NCI-H748 (cell line): ENCODE data around the gene PNMT.
"Not testable (repeated sequence)": the region's sequence is repeated elsewhere in the genome, so short reads cannot be mapped to it uniquely, and the experiment has no call there.

Source experiments
- DNase-seq: peaks from one replicate; lab custom pipeline; 2025; ENCODE audit not compliant: unreplicated experiment; lab: John Stamatoyannopoulos, UW

PNMT gene

DNA sequence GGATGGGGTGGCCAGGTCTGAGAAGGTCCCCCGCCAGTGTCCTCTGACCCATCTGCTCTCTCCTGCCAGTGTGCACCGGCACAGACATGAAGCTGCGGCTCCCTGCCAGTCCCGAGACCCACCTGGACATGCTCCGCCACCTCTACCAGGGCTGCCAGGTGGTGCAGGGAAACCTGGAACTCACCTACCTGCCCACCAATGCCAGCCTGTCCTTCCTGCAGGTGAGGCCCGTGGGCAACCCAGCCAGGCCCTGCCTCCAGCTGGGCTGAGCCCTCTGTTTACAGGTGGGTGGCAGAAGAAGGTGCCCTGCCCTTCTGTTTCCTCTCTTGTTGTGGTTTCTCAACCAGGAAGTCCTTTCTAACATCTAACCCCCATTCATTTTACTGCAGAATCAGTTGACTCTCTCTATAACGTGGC is 38.7 kb downstream of the PNMT start:
- DNase-seq = no peak

DNA sequence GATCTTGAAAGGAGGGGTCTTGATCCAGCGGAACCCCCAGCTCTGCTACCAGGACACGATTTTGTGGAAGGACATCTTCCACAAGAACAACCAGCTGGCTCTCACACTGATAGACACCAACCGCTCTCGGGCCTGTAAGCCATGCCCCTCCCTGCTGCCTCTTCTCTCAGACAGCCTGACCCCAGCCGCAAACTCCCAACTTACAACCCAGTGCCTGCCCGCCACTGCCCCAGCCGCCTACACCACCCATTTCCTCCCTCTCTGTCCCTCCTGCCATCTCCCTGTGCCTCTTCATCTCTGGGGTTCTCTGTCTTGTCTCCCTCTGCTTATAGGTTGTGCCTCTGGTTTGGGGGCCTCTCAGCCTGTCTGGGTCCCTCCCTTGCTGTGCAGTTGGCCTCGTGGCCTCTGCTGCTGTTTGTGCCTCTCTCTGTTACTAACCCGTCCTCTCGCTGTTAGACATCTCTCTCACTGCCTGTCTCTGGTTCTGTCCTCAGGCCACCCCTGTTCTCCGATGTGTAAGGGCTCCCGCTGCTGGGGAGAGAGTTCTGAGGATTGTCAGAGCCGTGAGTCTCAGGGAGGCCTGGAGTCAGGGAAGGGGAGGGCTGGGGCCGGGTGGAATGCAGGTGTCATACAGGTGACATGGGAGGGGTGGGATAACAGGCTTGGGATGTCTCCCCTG is 41.2 kb downstream of the PNMT start:
- DNase-seq = no peak

DNA sequence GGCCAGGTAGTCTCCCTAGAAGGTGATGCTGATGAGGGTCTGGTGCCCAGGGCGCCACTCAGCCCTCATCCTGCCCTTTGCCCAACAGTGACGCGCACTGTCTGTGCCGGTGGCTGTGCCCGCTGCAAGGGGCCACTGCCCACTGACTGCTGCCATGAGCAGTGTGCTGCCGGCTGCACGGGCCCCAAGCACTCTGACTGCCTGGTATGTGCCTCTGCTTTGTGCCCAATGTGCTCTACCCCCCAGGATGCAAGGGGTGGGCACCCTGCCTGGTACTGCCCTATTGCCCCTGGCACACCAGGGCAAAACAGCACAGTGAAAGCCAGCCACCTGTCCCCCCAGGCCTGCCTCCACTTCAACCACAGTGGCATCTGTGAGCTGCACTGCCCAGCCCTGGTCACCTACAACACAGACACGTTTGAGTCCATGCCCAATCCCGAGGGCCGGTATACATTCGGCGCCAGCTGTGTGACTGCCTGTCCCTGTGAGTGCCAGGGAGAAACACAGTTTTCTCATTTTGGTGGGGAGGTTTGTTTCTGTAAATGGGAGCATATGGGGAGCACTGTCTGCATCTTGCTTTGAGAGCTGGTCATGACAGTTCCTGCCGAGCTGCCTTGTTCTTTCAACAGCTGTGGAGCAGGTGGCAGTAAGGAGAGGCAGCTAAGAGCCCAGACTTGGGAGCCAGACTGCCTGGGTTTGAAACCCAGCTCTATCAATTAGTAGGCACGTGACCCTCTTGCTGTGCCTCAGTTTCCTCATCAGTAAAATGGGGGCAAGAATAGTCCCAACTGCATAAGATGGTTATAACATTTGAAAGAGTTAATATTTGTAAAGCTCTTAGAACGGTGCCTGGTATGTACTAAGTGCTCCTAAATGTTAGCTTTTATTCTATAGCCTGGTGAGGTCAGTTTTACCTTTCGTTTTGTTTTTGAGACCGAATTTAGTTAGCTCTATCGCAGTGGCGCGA is 42.0 kb downstream of the PNMT start:
- no peak for DNase-seq

DNA sequence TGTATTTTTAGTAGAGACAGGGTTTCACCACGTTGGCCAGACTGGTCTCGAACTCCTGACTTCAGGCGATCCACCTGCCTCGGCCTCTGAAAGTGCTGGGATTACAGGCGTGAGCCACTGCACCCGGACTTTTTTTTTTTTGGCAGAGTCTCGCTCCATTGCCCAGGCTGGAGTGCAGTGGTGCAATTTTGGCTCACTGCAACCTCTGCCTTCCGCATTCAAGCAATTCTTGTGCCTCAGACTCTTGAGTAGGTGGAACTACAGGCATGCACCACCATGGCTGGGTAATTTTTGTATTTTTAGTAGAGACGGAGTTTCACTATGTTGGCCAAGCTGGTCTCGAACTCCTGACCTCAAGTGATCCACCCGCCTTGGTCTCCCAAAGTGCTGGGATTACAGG is 42.8 kb downstream of the PNMT start:
- not testable (repeated sequence) for DNase-seq

DNA sequence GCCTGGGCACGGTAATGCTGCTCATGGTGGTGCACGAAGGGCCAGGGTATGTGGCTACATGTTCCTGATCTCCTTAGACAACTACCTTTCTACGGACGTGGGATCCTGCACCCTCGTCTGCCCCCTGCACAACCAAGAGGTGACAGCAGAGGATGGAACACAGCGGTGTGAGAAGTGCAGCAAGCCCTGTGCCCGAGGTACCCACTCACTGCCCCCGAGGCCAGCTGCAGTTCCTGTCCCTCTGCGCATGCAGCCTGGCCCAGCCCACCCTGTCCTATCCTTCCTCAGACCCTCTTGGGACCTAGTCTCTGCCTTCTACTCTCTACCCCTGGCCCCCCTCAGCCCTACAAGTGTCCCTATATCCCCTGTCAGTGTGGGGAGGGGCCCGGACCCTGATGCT is 43.6 kb downstream of the PNMT start:
- no peak for DNase-seq

DNA sequence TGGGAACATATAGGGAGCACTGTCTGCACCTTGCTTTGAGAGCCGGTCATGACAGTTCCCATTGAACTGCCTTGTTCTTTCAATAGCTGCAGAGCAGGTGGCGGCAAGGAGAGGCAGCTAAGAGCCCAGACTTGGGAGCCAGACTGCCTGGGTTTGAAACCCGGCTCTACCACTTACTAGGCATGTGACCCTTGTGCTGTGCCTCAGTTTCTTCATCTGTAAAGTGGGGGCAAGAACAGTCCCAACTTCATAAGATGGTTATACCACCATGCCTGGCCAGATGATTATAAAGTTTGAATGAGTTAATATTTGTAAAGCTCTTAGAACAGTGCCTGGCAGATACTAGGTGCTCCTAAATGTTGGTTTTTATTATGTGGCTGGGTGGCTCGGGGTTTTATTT is 46.0 kb downstream of the PNMT start:
- DNase-seq = no peak

DNA sequence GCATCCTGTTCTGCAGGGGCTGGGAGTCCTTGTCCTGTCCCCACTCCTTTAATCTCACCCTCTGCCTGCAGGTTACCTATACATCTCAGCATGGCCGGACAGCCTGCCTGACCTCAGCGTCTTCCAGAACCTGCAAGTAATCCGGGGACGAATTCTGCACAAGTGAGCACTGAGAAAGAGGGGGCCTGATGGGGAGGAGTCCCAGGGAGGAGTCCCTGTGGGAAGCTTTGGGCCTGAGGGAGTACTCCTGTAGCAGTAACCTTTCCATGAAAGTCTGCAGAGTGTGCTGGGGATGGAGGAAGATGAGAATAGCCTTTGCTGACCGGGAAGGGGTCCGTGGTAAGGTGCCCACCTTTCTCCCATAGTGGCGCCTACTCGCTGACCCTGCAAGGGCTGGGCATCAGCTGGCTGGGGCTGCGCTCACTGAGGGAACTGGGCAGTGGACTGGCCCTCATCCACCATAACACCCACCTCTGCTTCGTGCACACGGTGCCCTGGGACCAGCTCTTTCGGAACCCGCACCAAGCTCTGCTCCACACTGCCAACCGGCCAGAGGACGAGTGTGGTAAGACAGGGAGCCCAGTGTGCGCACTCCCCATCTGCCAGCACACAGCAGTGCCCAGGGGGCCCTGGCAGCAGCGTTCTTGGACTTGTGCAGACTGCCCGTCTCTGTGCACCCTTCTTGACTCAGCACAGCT is 47.3 kb downstream of the PNMT start:
- DNase-seq = no peak

DNA sequence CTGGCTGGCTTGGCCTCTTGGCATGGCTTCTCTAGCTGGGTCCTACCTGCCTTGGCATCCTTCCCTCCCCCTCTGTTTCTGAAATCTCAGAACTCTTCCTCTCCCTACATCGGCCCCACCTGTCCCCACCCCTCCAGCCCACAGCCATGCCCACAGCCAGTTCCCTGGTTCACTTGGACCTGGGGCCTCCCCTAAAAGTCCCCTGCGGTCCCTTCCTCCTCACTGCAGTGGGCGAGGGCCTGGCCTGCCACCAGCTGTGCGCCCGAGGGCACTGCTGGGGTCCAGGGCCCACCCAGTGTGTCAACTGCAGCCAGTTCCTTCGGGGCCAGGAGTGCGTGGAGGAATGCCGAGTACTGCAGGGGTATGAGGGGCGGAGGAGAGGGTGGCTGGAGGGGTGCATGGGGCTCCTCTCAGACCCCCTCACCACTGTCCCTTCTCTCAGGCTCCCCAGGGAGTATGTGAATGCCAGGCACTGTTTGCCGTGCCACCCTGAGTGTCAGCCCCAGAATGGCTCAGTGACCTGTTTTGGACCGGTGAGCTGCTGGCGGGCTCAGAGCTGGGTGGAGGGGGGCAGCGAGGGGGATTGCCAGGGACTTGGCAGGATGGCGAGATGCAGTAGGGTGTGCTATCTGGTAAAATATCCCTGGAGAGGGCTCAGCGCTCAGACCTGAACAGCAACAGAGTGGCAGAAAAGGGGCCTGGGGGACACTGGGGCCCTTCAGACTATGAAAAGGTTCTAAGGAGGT is 48.0 kb downstream of the PNMT start:
- DNase-seq = no peak

DNA sequence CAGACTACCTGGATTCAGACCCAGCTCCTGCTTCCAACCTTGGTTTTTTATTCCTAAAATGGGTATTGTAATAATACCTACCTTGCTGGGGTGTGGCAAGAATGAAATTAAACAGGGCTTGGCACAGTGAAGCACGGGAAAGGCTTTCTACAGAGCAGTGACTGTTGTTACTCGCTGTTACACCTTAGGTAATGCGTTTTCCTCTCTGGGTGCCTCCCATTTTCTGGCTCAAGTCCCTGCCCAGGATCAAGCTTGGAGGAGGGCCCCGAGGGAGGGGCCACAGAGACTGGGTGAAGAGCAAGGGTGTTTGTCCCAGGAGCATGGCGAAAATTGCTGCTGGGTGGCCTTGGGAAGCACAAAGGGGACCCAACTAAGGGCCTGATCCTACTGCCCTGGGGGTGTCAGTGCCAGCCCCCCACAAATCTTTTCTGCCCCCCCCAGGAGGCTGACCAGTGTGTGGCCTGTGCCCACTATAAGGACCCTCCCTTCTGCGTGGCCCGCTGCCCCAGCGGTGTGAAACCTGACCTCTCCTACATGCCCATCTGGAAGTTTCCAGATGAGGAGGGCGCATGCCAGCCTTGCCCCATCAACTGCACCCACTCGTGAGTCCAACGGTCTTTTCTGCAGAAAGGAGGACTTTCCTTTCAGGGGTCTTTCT is 48.8 kb downstream of the PNMT start:
- no peak for DNase-seq

DNA sequence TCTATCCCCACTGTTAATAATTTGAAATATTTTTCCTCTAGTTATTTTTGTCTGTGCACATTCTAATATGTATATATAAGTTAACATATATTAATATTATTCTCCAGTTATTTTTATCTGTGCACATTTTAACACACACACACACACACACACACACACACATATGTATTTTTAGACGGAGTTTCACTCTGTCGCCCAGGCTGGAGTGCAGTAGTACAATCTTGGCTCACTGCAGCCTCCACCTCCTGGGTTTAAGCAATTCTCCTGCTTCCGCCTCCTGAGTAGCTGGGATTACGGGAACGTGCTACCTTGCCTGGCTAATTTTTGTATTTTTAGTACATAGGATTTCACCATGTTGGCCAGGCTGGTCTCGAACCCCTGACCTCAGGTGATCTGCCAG is 49.4 kb downstream of the PNMT start:
- DNase-seq = no peak

DNA sequence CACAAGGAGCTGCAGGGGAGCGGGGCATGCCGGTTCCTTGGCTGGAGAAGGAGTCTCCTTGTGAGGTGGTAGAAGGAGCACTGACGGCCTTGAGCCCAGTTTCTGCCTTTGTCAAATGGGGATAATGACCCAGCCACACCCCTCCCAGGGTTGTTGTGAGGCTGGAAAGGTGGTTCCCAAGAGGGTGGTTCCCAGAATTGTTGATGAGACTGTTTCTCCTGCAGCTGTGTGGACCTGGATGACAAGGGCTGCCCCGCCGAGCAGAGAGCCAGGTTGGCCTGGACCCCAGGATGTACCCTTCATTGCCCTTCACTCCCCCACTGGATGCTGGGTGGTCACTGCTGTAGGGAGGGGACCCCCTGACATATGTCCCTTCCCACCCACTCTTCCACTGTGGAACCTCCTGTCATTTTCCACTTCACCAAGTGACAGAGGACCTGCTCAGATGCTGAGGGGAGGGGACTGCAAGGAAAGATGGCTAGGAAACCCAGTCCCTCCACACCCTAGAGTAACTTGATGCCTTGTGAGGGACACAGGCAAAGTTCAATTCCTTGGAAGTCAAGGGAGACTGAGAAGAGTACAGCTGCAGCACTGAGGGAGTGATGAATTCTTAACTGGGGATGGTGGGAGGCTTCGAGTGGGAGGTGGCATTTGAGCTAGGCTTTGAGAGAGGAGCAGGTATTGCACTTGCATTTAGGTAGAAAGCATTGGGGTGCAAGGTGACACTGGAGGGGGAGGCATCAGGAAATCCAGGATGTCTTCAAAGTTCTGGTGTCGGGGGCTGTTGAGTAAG is 51.5 kb downstream of the PNMT start:
- no peak for DNase-seq
